Neural cell (in vitro differentiated cells): ENCODE results near the gene KATNIP. TPM values are rescaled to one million over a fixed set of nuclear protein-coding genes. Genes with fewer than 3 reads are reported as not detected.

Experiments
- H2AFZ ChIP-seq: fragments of 200-600, 300-800 bp; sonication (generic), shearing (Covaris generic); 2 replicates; pipeline ENCODE4 v1.6.0; 2014; ENCODE audit warnings: low read depth, mild to moderate bottlenecking, antibody characterized with exemption, low read length, moderate library complexity
- H3F3A ChIP-seq: fragments of 200-600 bp; shearing (Covaris generic); 2 replicates; pipeline ENCODE4 v1.6.1; 2016; ENCODE audit warnings: mild to moderate bottlenecking, moderate library complexity, mixed read lengths, antibody characterized with exemption, low read length; ENCODE audit not compliant: insufficient read depth, poor library complexity, severe bottlenecking
- H3K27ac ChIP-seq: fragments of 200-600, 300-800 bp; sonication (generic), shearing (Covaris generic); 2 replicates; pipeline ENCODE4 v1.5.1; 2014; ENCODE audit warnings: mild to moderate bottlenecking, low read length, moderate library complexity
- H3K27me3 ChIP-seq: fragments of 300-800, 200-600 bp; sonication (generic), shearing (Covaris generic); 2 replicates; pipeline ENCODE4 v1.6.0; 2014; ENCODE audit warnings: mild to moderate bottlenecking, low read depth, low read length, moderate library complexity; ENCODE audit not compliant: insufficient read depth
- H3K36me3 ChIP-seq: fragments of 300-800, 200-600 bp; sonication (generic), shearing (Covaris generic); 2 replicates; pipeline ENCODE4 v1.5.1; 2014; ENCODE audit warnings: mild to moderate bottlenecking, antibody characterized with exemption, low read length, moderate library complexity; ENCODE audit not compliant: insufficient read depth
- H3K4me2 ChIP-seq: fragments of 300-800, 200-600 bp; sonication (generic), shearing (Covaris generic); 2 replicates; pipeline ENCODE4 v1.6.0; 2014; ENCODE audit warnings: mild to moderate bottlenecking, low read length
- H3K4me3 ChIP-seq: fragments of 300-800, 200-600 bp; sonication (generic), shearing (Covaris generic); 2 replicates; pipeline ENCODE4 v1.5.1; 2014; ENCODE audit warnings: mild to moderate bottlenecking, low read length, moderate library complexity
- H3K79me2 ChIP-seq: fragments of 200-600 bp; shearing (Covaris generic); replicated peaks from 2 replicates; pipeline ENCODE4 v1.6.0; 2014; ENCODE audit warnings: mild to moderate bottlenecking, low read length, moderate library complexity; ENCODE audit not compliant: insufficient read depth
- H3K9ac ChIP-seq: fragments of 300-800, 200-600 bp; sonication (generic), shearing (Covaris generic); 2 replicates; pipeline ENCODE4 v1.6.1; 2016; ENCODE audit warnings: mild to moderate bottlenecking, low read length, mixed read lengths
- H3K9me2 ChIP-seq: fragments of 200-600 bp; shearing (Covaris generic); 2 replicates; pipeline ENCODE4 v1.6.1; 2016; ENCODE audit warnings: mild to moderate bottlenecking, low read length, mixed read lengths; ENCODE audit not compliant: insufficient read depth
- H3K9me3 ChIP-seq: fragments of 200-600, 300-800 bp; sonication (generic), shearing (Covaris generic); 2 replicates; pipeline ENCODE4 v1.6.1; 2016; ENCODE audit warnings: mild to moderate bottlenecking, mixed run types, low read length, moderate library complexity, mixed read lengths
- H4K20me1 ChIP-seq: fragments of 200-600 bp; shearing (Covaris generic); 2 replicates; pipeline ENCODE4 v1.6.1; 2016; ENCODE audit warnings: mild to moderate bottlenecking, mixed run types; ENCODE audit not compliant: insufficient read depth
- EP300 ChIP-seq: fragments of 450-650 bp; conservative IDR thresholded peaks from 2 replicates; pipeline ENCODE4 v1.6.1; 2014; ENCODE audit warnings: antibody characterized with exemption, mild to moderate bottlenecking, moderate library complexity; ENCODE audit not compliant: poor library complexity, severe bottlenecking
- EZH2 ChIP-seq: fragments of 200-600, 300-800 bp; shearing (Covaris generic), sonication (generic); IDR thresholded peaks from 2 replicates; pipeline ENCODE4 v1.6.1; 2014; ENCODE audit warnings: antibody characterized with exemption, low read length, borderline replicate concordance, mild to moderate bottlenecking; ENCODE audit not compliant: insufficient read depth, poor library complexity, severe bottlenecking
- MXI1 ChIP-seq: fragments of 450-650 bp; conservative IDR thresholded peaks from 2 replicates; pipeline ENCODE4 v1.6.1; 2014; ENCODE audit warnings: antibody characterized with exemption, mild to moderate bottlenecking; ENCODE audit not compliant: poor library complexity, severe bottlenecking
- POLR2AphosphoS5 ChIP-seq: IDR thresholded peaks from 2 replicates; pipeline ENCODE4 v1.6.1; 2012
- RAD21 ChIP-seq: fragments of 450-650 bp; conservative IDR thresholded peaks from 2 replicates; pipeline ENCODE4 v1.6.1; 2014; ENCODE audit warnings: antibody characterized with exemption, mild to moderate bottlenecking, moderate library complexity
- SMC3 ChIP-seq: fragments of 450-650 bp; conservative IDR thresholded peaks from 2 replicates; pipeline ENCODE4 v1.6.1; 2014; ENCODE audit warnings: antibody characterized with exemption, mild to moderate bottlenecking, moderate library complexity; ENCODE audit not compliant: poor library complexity
- TAF1 ChIP-seq: IDR thresholded peaks from 2 replicates; pipeline ENCODE4 v1.6.1; 2012; ENCODE audit warnings: low read depth
- polyA plus RNA-seq: library from polyadenylated mRNA; depleted of rRNA; stranded (reverse); fragments of >200 nt; gene quantifications from 2 replicates; pipeline ENCODE4 v1.2.3, GENCODE V29; 2014
- TF ChIP-seq, protein P1 (sequence below): fragments of 450-650 bp; IDR thresholded peaks from 2 replicates; pipeline ENCODE4 v1.5.1; 2014; ENCODE audit warnings: antibody characterized with exemption, mild to moderate bottlenecking, moderate library complexity; ENCODE audit not compliant: poor library complexity, severe bottlenecking
- TF ChIP-seq, protein P2 (sequence below): IDR thresholded peaks from 2 replicates; pipeline ENCODE4 v1.6.1; 2012; ENCODE audit warnings: borderline replicate concordance

Gene KATNIP
- polyA plus RNA-seq, 1 donor from 2014 or later = 6.4 TPM

GRCh38 chr16:27529962-27530361 is 20.0 kb upstream of the KATNIP start:
- no peak overlapping the region for H3K27ac ChIP-seq
- H4K20me1 ChIP-seq = no peaks in the 10 kb centered on the region
- H3K9me3 ChIP-seq = no peaks in the 10 kb centered on the region
- H2AFZ ChIP-seq = no peak overlapping the region
- H3K36me3 ChIP-seq = peaks cover 4% of the 10 kb centered on the region
- H3K79me2 ChIP-seq = no peaks in the 10 kb centered on the region
- H3K4me2 ChIP-seq = no peak overlapping the region
- no peak overlapping the region for H3K9ac ChIP-seq
- no peaks in the 10 kb centered on the region for H3F3A ChIP-seq
- no peak overlapping the region for H3K4me3 ChIP-seq
- H3K9me2 ChIP-seq = no peaks in the 10 kb centered on the region
- TF ChIP-seq SMC3 (no peak), MXI1 (no peak), TAF1 (no peak), POLR2AphosphoS5 (no peak), RAD21 (no peak), EZH2 (no peak)
- TF ChIP-seq, protein P1, sequence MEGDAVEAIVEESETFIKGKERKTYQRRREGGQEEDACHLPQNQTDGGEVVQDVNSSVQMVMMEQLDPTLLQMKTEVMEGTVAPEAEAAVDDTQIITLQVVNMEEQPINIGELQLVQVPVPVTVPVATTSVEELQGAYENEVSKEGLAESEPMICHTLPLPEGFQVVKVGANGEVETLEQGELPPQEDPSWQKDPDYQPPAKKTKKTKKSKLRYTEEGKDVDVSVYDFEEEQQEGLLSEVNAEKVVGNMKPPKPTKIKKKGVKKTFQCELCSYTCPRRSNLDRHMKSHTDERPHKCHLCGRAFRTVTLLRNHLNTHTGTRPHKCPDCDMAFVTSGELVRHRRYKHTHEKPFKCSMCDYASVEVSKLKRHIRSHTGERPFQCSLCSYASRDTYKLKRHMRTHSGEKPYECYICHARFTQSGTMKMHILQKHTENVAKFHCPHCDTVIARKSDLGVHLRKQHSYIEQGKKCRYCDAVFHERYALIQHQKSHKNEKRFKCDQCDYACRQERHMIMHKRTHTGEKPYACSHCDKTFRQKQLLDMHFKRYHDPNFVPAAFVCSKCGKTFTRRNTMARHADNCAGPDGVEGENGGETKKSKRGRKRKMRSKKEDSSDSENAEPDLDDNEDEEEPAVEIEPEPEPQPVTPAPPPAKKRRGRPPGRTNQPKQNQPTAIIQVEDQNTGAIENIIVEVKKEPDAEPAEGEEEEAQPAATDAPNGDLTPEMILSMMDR = no peak
- TF ChIP-seq, protein P2, sequence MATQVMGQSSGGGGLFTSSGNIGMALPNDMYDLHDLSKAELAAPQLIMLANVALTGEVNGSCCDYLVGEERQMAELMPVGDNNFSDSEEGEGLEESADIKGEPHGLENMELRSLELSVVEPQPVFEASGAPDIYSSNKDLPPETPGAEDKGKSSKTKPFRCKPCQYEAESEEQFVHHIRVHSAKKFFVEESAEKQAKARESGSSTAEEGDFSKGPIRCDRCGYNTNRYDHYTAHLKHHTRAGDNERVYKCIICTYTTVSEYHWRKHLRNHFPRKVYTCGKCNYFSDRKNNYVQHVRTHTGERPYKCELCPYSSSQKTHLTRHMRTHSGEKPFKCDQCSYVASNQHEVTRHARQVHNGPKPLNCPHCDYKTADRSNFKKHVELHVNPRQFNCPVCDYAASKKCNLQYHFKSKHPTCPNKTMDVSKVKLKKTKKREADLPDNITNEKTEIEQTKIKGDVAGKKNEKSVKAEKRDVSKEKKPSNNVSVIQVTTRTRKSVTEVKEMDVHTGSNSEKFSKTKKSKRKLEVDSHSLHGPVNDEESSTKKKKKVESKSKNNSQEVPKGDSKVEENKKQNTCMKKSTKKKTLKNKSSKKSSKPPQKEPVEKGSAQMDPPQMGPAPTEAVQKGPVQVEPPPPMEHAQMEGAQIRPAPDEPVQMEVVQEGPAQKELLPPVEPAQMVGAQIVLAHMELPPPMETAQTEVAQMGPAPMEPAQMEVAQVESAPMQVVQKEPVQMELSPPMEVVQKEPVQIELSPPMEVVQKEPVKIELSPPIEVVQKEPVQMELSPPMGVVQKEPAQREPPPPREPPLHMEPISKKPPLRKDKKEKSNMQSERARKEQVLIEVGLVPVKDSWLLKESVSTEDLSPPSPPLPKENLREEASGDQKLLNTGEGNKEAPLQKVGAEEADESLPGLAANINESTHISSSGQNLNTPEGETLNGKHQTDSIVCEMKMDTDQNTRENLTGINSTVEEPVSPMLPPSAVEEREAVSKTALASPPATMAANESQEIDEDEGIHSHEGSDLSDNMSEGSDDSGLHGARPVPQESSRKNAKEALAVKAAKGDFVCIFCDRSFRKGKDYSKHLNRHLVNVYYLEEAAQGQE = no peak
- H3K27me3 ChIP-seq = no peaks in the 10 kb centered on the region

DNA sequence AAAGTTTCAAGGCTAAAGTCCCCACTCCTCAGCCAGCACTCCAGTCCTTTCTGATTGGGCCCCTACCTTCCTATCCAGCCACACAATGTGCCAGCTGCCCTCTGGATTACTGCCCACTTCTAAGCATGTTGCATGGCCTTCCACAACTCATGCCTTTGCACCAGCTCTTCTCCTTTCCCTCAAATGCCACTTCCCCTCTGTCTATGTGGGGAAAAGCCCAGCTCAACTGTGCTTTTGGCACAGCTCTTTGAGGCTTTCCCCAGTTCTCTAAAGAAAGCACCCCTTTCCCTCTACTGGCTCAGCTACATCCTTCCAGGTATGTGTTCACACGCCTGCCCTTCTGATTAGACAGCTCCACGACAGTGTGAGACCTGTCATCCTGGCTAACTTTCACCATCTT is 18.8 kb upstream of the KATNIP start:
- Histone ChIP-seq H3K4me3 (no peak overlapping the region), H3K79me2 (no peaks in the 10 kb centered on the region), H2AFZ (no peak overlapping the region), H3K4me2 (no peak overlapping the region), H3K27ac (no peak overlapping the region), H3K9me2 (no peaks in the 10 kb centered on the region), H4K20me1 (no peaks in the 10 kb centered on the region), H3K27me3 (no peaks in the 10 kb centered on the region), H3K36me3 (peaks cover 4% of the 10 kb centered on the region), H3K9ac (no peak overlapping the region), H3F3A (no peaks in the 10 kb centered on the region), H3K9me3 (no peaks in the 10 kb centered on the region)
- TF ChIP-seq SMC3 (no peak), MXI1 (no peak), POLR2AphosphoS5 (no peak), EZH2 (no peak), RAD21 (no peak), EP300 (no peak), TAF1 (no peak)
- TF ChIP-seq, protein P1 = no peak
- TF ChIP-seq, protein P2 = no peak
